HT-29 (cell line): ENCODE results near the gene SYTL1. TPM values are rescaled to one million over a fixed set of nuclear protein-coding genes. Genes with fewer than 3 reads are reported as not detected.
A peak's percentile ranks its signal among the peaks of the same experiment; 100 is the strongest.

Experiments
- DNase-seq: peaks from one replicate; pipeline ENCODE4 v3.0.0-alpha.2; 2015; ENCODE audit warnings: low spot score
- total RNA-seq: library from RNA; depleted of rRNA; stranded (reverse); fragments of >200 nt; shearing (Covaris generic); gene quantifications from 2 replicates; pipeline ENCODE4 v1.2.3, GENCODE V29; 2014

SYTL1 gene
- total RNA-seq, 1 experiment from 2014 or later, result 17.1 TPM

DNA sequence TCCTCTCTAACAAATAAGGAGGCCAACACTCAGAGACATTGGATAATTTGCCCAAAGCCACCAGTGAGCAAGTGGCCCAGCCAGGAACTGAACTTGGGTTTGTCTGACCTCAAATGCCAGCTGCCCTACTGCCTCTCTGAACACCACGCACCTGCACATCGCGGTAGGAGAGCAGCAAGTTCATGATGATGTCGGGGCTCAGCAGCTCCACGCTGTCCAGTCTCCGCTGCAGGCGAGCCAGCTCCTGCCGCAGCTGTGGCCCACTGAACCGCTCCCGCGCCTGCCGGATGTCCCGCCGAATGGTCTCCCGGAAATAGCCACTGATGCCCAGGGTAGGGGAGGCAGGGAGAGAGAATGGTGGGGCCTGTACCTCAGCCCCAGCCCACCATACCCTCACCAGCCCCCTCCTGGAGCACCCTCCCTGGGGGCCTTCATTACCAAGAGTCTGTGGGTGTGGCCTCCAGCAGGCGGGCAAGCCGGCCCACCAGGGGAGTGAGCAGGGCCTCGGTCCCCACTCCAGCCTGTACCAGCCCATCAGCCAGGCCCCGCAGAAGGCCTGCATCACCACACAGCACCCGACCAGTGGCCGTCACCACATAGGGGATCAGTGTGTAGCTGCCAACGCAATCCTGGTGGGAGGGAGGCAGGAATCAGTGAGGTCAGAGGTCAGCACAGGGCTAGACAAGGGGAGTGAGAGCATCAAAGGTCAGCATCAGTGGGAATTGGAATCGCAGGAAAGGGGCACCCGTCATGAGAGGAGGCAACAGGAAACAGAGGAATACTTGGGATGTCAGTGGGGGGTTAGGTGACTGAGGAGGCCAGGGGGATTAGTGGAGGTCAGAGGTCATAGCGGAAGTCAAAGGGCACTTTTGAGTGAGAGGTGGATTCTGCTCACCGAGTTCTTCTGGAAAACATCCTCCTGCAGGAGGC is 22.2 kb downstream of the SYTL1 start:
- no peak for DNase-seq

DNA sequence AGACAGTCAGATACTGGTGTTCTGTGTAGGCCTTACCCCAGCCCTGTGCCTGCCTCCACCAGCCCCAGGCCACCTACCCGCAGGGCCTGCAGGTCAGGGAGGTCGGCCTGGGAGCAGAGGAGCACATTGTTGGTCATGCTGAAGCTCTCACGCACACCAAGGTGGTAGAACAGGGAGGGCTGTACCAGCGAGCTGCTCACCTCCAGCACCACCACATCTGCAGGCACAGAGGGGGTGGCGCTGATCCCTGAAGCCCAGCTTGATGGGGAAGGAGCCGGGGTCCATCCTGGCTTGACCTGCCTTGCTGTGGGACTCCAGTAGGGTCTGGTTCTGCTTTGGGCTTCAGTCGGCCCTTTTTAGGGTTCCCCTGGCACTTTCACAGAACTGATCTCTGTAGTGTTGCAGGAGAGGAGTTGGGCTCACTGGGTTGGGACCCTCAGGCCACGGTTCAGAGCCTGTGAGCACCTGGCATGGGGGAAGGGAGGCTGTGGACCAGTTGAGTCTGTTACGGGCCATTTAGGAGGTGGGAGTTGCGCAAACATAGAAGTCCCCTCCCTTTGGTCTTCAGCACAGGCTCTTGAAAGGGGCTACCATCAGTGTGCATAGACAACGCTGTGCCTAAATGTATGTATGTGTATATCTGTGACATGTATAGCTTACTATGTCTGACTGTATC is 23.0 kb downstream of the SYTL1 start:
- DNase-seq, result no peak

DNA sequence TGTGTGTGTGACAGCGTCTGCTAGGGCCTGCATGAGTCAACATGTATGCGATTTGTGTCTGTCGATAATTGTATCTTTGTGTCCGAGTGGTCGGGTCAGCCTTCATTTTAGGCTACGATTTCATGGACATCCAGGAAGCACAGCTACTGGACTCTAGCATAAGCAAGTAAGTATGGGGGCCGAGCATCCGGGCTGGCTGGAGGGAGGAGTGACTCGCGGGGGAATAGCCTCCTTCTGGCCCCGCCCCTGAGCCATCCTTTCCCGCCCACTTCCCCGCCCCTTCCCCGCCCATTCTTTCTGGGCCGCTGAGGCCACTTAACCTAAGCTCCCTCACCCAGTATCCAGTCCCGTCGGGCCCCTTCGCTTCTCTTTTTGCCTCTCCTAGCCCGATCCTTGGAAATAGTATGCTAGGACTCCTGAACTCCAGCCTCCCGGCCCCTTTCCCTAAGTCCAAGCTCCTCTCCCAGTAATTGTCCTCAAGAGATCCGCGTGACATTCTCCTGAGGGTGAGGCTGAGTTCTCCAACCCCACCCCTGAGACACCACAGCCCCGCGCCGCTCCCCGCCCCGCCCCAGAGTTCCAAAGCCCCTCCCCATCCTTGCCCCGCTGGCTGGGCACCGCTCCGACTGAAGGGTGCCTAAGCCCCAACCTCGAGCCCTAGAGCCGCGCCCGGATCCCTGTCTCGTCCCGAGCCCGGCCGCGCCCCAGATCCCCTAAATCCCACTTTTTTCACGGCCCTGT is 23.7 kb downstream of the SYTL1 start:
- peak; percentile 91 for DNase-seq

DNA sequence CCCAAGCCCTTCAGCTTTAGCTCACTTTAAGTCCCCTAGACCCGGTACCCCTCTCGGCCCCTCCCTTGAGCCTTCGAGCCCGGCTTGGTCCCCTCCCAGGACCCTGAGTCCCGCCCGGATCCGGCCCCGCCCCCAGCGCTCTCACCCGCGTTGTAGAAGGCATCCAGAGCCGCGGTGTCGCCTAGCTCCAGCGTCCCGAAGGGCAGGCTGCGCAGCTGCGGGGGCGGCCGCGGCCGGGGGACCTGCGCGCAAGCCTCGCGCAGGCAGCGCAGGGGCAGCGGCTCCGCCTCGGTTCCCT is 24.2 kb downstream of the SYTL1 start:
- peak; percentile 65 for DNase-seq

DNA sequence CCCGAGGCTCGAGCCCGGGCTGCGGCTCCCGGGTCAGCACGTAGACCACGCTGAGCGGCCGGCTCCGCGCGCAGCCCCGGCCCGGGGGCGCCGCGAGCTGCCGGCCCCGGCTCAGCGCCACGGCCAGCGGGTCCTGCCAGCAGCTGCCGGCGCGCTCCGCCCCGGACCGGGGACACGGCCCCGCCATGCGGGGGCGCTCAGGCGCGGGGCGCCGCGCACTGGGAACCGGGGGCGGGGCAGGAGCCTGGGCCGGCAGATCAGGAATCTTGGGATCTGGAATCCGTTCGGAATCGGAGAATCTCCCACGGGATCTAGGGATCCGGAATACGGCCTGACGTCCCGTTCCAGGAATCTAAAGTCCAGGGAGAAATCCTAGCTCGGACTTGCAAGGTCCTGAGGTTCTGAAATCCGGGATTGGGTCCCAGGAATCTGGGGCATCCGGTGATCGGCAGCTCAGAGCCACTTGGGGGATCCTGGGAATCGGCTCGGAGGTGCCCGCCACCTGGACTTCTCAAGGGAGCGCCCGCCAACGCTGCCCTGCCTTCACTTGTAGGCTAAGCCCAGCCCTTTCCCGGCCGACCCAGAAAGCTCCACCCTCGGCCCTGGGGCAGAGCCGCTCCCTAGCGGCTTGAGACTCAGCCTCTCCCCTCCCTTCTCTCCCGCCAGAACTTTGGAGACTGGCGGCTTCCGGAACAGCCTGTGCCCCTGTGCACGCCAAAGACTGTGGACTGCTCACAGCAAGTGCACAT is 24.8 kb downstream of the SYTL1 start, which contains the start of gene MAP3K6:
Gene MAP3K6, minus strand, starts transcription at position 551 of the 749 bp plus-strand sequence. Its CDS starts 364 bp downstream, at position 187.
- peak; percentile 81 for DNase-seq

DNA sequence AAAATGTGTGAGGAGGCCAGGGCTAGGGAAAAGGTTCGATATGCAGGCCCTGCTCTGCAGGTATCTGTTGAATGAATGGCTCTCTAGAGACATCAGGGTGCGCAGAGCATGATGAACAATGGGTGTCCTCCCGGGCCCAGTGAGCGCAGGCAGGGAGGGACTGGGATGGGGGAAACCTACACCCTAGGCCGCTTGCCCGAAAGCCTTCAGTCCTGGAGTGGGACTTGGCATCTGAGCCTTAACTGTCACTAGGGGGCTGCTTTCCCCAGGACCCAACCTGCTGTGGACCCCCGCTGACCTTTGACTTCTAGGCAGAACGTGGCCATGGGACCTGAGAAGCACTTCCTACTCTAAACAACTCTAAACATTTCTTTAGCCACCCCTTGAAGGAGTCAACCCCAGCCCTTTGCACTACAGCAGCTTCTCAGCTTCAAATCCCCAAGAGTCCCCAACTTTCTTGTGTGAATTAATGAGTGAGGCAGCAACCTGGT is 25.4 kb downstream of the SYTL1 start:
- no peak for DNase-seq

DNA sequence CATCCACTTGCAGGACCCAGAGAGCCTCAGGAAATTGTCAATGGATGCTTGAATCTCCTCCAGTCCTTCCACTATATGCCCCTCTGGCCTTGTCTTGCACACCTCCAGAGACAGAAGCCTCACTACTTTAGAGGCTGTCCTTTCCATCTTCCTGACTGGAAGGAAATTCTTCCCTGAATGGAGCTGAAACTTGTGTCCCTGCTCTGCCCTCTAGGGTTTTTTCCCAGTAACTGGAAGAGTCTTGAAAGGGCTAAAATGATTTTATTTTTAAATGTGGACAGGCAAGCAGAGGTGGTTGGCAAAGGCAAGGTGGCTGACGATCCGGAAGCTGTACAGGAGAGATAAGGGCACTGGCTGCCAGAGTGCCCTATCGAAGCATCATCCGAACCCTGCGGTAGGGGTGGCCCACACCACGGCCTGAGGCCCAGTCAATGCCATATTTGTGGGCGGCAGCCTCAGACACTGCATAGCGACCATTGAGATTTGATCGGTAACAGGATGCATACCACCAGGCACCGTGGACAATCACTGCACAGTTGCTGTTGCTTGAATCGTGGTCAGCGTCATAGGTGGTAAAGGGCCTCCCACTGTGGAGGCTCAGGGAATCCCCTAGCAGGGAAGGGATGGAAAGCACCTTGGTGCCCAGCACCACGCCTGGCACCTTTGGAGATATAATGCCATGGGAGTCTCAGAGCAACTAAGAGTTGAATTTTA is 27.2 kb downstream of the SYTL1 start:
- peak; percentile 39 for DNase-seq

DNA sequence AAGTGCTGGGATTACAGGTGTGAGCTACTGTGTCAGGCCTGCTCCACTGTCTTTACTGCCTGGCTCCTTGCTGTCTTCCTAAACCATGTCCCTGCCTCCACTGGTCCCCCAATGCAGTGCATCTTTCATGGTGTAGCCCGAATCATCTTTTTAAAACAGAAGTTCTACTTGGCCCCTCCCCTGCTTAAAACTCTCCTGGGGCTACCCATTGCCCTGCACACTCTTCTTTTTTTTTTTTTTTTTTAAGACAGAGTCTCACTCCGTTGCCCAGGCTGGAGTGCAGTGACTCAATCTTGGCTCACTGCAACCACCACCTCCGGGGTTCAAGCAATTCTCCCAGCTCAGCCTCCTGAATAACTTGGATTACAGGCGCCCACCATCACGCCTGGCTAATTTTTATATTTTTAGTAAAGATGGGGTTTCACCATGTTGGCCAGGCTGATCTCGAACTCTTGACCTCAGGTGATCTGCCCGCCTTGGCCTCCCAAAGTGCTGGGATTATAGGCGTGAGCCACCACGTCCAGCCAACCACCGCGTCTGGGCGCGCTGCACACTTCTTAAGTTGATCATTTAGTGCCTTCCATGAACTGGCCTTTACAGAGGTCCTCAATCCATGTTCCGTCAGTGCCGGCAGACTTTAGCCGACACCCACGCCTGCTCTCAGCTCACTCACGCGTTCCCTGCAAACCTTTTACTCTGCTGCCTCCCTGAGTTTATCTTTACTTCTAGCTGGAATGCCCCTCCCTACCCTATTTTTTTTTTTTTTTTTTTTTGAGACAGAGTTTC is 30.4 kb downstream of the SYTL1 start:
- DNase-seq, result no peak

DNA sequence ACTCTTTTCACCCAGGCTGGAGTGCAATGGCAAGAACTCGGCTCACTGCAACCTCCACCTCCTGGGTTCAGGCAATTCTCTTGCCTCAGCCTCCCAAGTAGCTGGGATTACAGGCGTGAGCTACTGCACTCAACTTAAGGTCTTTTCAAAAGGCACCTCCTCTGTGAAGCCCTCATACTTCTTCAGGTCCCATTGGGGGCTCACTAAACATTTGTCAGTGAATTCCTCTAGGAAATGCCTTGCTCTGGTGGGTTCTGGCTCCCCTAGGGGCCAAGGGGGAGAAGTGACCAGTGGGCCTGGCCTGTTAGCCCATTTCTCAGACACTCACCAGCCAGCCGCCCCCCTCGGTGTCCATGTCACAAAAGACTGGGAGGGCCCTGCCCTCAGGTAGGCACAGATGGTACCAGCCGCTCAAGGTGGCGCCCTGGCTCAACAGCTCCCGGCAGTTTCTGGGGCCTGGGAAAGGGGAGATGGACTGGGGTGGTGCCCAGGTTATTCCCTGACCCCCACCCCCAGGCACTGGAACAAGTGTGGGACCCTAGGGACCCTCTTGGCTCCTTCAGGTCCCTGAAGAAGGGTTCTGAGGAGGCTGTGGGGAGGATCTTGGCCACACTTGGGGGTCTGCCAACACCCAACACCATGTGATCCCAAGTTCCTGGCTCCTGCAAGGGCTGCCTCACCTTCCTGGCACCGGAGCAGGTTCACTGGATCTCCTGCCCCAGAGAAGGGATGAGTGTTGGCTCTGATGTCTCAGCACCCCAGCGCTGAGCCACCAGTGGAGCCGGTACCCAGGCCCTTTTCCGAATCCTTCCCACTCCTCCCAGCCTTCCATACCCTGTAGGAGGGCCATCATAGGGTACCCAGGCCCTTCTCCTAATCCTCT is 31.2 kb downstream of the SYTL1 start:
- no peak for DNase-seq

DNA sequence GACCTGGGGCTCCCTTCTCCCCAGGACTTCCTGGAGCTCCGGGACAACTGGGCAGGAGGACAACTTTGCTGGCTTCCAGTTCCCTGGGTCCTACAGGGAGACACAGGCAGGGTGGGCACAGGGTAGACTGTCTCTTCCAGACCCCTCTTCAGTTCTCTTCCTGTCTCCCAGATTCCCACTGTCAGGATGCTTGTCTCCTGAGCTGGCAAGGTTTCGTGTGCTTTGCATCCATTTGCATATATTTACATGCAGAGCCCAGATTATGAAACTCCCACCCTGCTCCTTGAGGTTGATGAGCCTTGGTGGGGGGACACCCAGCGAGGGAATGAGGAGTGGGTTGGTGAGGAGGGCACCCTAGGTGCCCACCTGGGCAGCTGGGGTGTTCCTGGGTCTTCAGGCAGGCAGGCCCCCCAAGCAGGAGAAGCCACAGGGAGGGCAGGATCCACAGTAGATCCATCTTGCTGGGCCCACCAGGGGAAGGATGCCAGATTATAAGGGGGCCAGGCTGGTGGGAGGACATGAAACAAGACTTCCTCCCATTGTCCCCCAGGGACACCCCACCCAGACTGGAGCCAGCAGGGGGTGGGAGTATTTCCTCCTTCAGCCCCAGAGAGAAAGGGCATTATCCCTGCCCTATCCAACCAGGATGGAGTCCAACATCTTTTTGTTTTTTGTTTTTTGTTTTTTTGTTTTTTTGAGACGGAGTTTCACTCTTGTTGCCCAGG is 32.7 kb downstream of the SYTL1 start, which contains the start of gene FCN3:
Gene FCN3, minus strand, starts transcription at position 463 of the 725 bp plus-strand sequence. Its CDS starts 6 bp downstream, at position 457.
- DNase-seq, result no peak

DNA sequence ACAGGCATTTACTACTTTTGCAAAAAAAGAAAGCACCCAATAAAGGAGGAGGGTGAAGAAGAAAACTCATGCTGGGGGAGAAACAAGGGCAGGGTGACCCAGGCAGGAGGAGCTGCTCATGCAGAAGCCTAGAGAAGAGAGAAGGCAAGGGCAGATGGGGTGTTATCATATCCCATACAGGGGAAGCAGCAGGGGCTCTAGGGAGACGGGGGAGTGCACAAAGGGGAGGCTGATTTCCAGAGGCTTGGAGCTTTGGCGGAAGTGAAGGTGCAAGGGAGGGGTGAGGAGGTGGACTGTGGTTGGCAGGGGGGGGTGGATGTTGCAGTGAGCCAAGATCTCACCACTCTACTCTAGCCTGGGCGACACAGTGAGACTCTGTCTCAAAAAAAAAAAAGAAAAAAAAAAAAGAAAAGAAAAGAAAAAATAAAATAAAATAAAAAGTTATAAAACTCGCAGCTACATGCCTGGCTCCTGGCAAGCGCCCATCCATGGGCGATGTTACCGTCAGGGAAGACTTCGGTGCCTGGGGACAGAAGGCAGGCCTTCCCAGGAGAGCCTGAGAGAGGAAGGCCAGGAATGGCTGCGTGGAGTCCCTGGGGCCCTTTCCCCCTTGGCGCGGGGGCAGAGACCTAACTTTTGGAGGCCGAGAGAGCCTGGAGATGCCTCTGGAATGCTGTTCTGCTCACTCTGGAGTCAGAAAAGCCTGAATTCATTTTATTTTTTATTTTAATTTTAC is 36.1 kb downstream of the SYTL1 start:
- no peak for DNase-seq

DNA sequence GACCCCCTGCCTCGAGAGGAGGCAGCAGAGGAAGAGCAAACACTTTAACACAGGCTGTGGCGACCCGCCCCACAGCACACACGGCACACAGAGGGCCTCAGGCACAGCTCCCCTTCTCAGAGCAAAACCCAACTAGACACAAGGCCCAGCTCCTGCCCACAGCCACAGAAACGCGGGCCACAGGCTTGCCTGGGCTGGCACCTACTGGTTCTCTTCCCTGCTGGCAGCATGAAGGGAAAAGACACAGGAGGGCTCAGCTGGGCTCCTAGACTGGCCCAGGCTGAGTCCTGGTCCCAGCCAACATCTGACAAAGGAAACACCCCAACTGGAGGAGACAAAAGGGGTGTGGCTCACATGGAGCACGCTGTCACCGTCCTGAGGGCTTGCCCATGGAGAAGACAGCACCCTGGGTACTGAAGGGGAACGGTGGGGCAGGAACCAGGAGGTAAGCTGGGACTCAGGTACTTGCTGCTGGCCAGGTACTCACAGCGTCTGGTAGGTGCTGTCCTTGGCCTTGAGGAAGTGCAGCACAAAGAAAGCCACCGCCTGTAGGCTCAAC is 37.8 kb downstream of the SYTL1 start:
- no peak for DNase-seq

DNA sequence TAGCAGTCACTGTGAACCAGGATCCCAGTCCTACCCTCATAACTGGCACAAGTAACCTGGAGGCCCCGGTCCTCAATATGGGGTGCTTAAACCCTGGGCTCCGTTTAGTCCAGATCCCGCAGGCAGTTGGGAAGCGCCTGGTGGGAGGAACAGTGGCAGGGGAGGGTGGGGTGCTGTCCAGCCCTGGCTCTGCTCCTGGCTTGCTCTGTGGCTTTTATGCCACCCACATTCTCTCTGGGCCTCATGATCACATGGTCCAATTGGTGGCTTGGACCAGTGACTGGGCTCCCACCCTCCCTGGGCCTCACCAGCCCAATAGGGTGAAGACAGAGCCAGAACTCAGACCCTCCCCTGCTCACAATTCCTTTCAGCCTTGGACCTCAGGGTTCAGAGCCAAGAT is 38.4 kb downstream of the SYTL1 start:
- DNase-seq, result no peak

DNA sequence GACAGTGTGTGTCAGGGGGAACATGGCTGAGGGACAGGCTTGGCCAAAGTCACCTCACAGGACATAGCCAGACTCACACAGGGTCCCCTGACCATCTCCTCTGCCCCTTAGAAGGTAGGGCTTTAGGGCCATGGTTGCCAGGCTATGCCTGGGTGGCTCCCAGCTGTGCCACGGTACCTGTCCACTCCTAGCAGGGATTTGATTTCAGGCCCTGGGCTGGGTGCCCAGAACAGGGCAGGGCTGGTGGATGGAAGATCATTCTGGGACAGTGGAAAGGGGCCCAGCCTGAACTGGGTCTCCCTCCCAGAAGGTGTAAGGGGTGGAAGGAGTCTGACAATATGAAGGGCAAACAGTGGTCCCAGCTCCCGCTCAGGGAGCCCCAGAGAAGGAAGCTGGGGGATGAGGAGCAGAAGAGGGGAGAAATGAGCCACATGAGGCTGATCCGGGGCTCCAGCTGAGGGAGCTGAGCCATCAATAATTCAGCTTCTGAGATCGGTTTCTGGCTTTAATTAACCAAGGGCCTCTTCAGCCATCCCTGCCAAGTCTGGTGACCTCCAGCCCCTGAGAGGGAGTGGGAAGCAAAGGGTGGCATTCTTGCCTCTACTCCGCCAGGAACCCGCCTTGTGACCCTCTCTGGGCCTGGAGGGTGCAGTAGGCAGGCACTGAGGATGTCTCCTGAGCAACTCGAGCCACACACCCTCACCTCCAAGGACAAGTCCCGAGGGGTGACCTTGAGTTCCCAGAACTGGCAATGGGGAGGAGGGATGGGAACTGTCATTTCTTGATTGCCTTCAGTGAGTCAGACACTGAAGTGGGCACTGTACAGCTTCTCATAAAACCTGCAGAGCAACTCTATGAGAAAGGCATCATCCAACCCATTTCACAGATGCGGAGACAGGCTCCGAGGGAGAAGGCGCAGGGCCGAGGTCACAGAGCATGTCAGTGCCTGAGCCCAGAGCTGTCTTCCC is 39.2 kb downstream of the SYTL1 start:
- no peak for DNase-seq

DNA sequence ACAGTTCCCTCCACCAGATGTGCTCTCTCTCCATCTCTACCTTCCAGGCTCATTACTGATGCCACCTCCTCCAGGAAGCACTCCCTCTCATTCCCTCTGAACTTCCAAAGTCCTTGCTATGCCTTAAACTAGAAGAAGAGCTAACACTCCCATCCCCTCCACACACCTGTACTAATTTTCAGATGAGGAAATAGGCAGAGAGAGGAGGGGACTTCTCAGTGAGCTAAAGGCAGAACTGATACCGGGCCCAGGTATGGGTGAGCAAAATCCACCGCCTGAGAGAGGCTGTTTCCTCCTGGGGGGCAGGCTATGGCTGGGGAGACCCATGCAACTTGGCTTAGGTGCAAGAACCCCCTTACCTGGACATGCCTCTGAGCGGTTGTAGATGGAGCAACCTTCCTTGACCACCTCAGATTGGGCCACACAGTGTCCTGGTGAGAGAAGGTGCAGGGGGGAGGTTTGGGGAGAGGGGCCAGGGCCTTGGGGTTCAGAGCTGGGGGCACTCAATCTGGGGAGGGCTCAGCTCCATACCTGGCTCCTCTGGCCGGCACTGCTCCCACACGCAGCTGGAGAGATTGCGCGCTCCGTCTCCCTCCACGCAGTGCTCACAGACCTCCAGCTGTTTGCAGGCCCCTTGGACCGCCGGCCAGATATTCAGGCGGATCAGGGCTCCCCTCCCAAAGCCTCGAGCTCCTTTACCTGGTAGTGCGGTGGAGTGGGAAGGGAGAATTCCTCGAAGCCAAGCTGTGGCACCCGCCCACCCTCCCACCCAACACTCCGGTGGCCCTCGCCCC is 40.3 kb downstream of the SYTL1 start:
- DNase-seq, result no peak
